Ascending aorta (tissue), 2 donors: ENCODE measurements around the gene ABCA4. TPM values are rescaled to one million over a fixed set of nuclear protein-coding genes. Genes with fewer than 3 reads are reported as not detected.

Source experiments
- DNase-seq, 2 donors: peaks; one replicate each; pipeline ENCODE4 v3.0.0-alpha.2; 2019; ENCODE audit warnings: low spot score in 2 of 2
- H3K27ac ChIP-seq, 2 donors: fragments of 200-600 bp; sonication (generic); one replicate each; pipeline ENCODE4 v1.5.1; 2016 to 2017; ENCODE audit warnings: mild to moderate bottlenecking in 1 of 2
- H3K27me3 ChIP-seq: fragments of 200-600 bp; sonication (generic); one replicate; pipeline ENCODE4 v1.5.1; 2017
- H3K36me3 ChIP-seq, 2 donors: fragments of 200-600 bp; sonication (generic); one replicate each; pipeline ENCODE4 v1.5.1; 2016
- H3K4me1 ChIP-seq, 2 donors: fragments of 200-600 bp; sonication (generic); one replicate each; pipeline ENCODE4 v1.5.1; 2016 to 2017; ENCODE audit warnings: mild to moderate bottlenecking in 1 of 2
- H3K4me3 ChIP-seq, 2 donors: fragments of 200-600 bp; sonication (generic); one replicate each; pipeline ENCODE4 v1.5.1; 2016 to 2017; ENCODE audit warnings: mild to moderate bottlenecking in 1 of 2
- H3K9me3 ChIP-seq, 2 donors: fragments of 200-600 bp; sonication (generic); one replicate each; pipeline ENCODE4 v1.5.1; 2016
- CTCF ChIP-seq, 3 experiments: fragments of 200-600 bp in 2 of 3; fragments of 450-650 bp in 1 of 3; sonication (generic) in 2 of 3; IDR thresholded peaks; one replicate each; pipeline ENCODE4 v1.5.1; 2016 to 2019; ENCODE audit warnings: antibody characterized with exemption in 3 of 3, mild to moderate bottlenecking in 1 of 3, moderate library complexity in 1 of 3
- intact Hi-C: fragments of 100-400 bp; cut with DNase I; formaldehyde crosslinking; loops from one replicate; pipeline ENCODE4 v1.15.1; 2023
- total RNA-seq: library from RNA; depleted of rRNA; stranded (reverse); fragments of >200 nt; gene quantifications from one replicate; pipeline ENCODE4 v1.1.0, GENCODE V29; 2016

ABCA4 gene
- total RNA-seq, 1 donor from 2014 or later = not detected

- H3K27me3 ChIP-seq = no peaks in the 10 kb centered on the region
- H3K4me3 ChIP-seq = no peak overlapping the region
- TF ChIP-seq CTCF (IDR thresholded peaks at IDR 0.05) = no peak
- H3K36me3 ChIP-seq = no peaks in the 10 kb centered on the region
- no peak for DNase-seq
- H3K4me1 ChIP-seq = peaks cover 0 to 2% of the 10 kb centered on the region in 2 donors
- intact Hi-C loops = no loop called here
- peak overlapping the region in 1 of 2 donors; percentile 25 for H3K27ac ChIP-seq
- H3K9me3 ChIP-seq = no peaks in the 10 kb centered on the region
Observed at GRCh38 chr1:94068999-94069918, 51.7 kb downstream of the ABCA4 start.

GRCh38 chr1:94068096-94068998 is 52.6 kb downstream of the ABCA4 start:
- H3K4me1 ChIP-seq = peaks cover 0 to 2% of the 10 kb centered on the region in 2 donors
- intact Hi-C loops = no loop called here
- no peak overlapping the region for H3K4me3 ChIP-seq
- H3K36me3 ChIP-seq = no peaks in the 10 kb centered on the region
- H3K27ac ChIP-seq = no peak overlapping the region
- DNase-seq = no peak
- no peaks in the 10 kb centered on the region for H3K27me3 ChIP-seq
- H3K9me3 ChIP-seq = no peaks in the 10 kb centered on the region
- no peak for TF ChIP-seq CTCF (IDR thresholded peaks at IDR 0.05)

GRCh38 chr1:94067196-94067595 is 53.8 kb downstream of the ABCA4 start:
- H3K27ac ChIP-seq = no peak overlapping the region
- TF ChIP-seq CTCF (IDR thresholded peaks at IDR 0.05) = no peak
- intact Hi-C loops = no loop called here
- H3K36me3 ChIP-seq = no peaks in the 10 kb centered on the region
- H3K4me1 ChIP-seq = peaks cover 0 to 2% of the 10 kb centered on the region in 2 donors
- no peaks in the 10 kb centered on the region for H3K9me3 ChIP-seq
- DNase-seq = no peak
- no peaks in the 10 kb centered on the region for H3K27me3 ChIP-seq
- H3K4me3 ChIP-seq = no peak overlapping the region

- Histone ChIP-seq H3K9me3 (no peaks in the 10 kb centered on the region), H3K36me3 (no peaks in the 10 kb centered on the region), H3K27me3 (no peaks in the 10 kb centered on the region), H3K4me1 (peaks cover 0 to 6% of the 10 kb centered on the region in 2 donors), H3K27ac (no peak overlapping the region), H3K4me3 (no peak overlapping the region)
- TF ChIP-seq CTCF (IDR thresholded peaks at IDR 0.05) = peak in 2 of 3 experiments; percentile 10 to 39
- DNase-seq = no peak
- intact Hi-C loops = no loop called here
Observed at GRCh38 chr1:94063379-94063778, 57.6 kb downstream of the ABCA4 start.

- DNase-seq = peak in 1 of 2 donors; percentile 85
- no peaks in the 10 kb centered on the region for H3K27me3 ChIP-seq
- intact Hi-C loops = loop anchor here (1.0 to 2.0 kb wide), 4 partner anchors 15 to 275 kb away; partner anchors contain the start of gene ARHGAP29
- H3K27ac ChIP-seq = peak overlapping the region in 1 of 2 donors; percentile 18
- no peaks in the 10 kb centered on the region for H3K36me3 ChIP-seq
- peak; percentile 84 to 93 (median 86) for TF ChIP-seq CTCF (IDR thresholded peaks at IDR 0.05)
- no peak overlapping the region for H3K4me3 ChIP-seq
- peaks cover 0 to 6% of the 10 kb centered on the region in 2 donors for H3K4me1 ChIP-seq
- H3K9me3 ChIP-seq = no peaks in the 10 kb centered on the region
Observed at GRCh38 chr1:94061513-94062443, 59.2 kb downstream of the ABCA4 start.
